Sigmoid colon (tissue), 7 donors: ENCODE results near the gene BAG1. TPM values are rescaled to one million over a fixed set of nuclear protein-coding genes. Genes with fewer than 3 reads are reported as not detected.

Experiments
- DNase-seq: peaks from one replicate; pipeline ENCODE4 v3.0.0-alpha.2; 2019
- H3K27ac ChIP-seq, 4 donors: fragments of 200-600 bp; sonication (generic); one replicate each; pipeline ENCODE4 v1.5.1; 2016 to 2019; ENCODE audit warnings: mild to moderate bottlenecking in 1 of 4
- H3K27me3 ChIP-seq, 3 donors: fragments of 200-600 bp; sonication (generic); one replicate each; pipeline ENCODE4 v1.5.1; 2019; ENCODE audit warnings: mild to moderate bottlenecking in 1 of 3
- H3K36me3 ChIP-seq, 4 donors: fragments of 200-600 bp; sonication (generic); one replicate each; pipeline ENCODE4 v1.5.1; 2016 to 2019
- H3K4me1 ChIP-seq, 4 donors: fragments of 200-600 bp; sonication (generic); one replicate each; pipeline ENCODE4 v1.5.1; 2017 to 2019
- H3K4me3 ChIP-seq, 4 donors: fragments of 200-600 bp; sonication (generic); one replicate each; pipeline ENCODE4 v1.5.1; 2017 to 2019; ENCODE audit warnings: mild to moderate bottlenecking in 2 of 4, moderate library complexity in 1 of 4
- H3K9me3 ChIP-seq, 4 donors: fragments of 200-600 bp in 3 of 4; sonication (generic) in 3 of 4; one replicate each; pipeline versions ENCODE4 v1.5.1 to v1.6.1; 2013 to 2019
- CTCF ChIP-seq, 4 experiments: fragments of 450-650 bp in 3 of 4; fragments of 200-600 bp in 1 of 4; IDR thresholded peaks; one replicate each; pipeline ENCODE4 v1.5.1; 2016 to 2019; ENCODE audit warnings: antibody characterized with exemption in 4 of 4, mild to moderate bottlenecking in 3 of 4, moderate library complexity in 2 of 4
- EP300 ChIP-seq, 4 donors: sonication (generic); formaldehyde crosslinking; IDR thresholded peaks; one replicate each; pipeline ENCODE4 v1.6.1; 2017; ENCODE audit warnings: antibody characterized with exemption in 4 of 4
- POLR2A ChIP-seq, 2 donors: fragments of 450-650 bp; IDR thresholded peaks; one replicate each; pipeline ENCODE4 v1.6.1; 2016; ENCODE audit warnings: antibody characterized with exemption in 2 of 2, mild to moderate bottlenecking in 2 of 2, moderate library complexity in 2 of 2
- POLR2AphosphoS5 ChIP-seq, 4 donors: sonication (generic); formaldehyde crosslinking; IDR thresholded peaks; one replicate each; pipeline ENCODE4 v1.6.1; 2017; ENCODE audit warnings: antibody characterized with exemption in 4 of 4
- WGBS, 2 donors: extraction: QIAGEN DNeasy Blood & Tissue Kit; methylation state at CpG; one replicate each; pipeline ENCODE4 v1.1.7; 2013; 5-methylcytosine and 5-hydroxymethylcytosine counted together
- intact Hi-C: fragments of 100-400 bp; cut with DNase I; formaldehyde crosslinking; loops from one replicate; pipeline ENCODE4 v1.15.1; 2023
- polyA plus RNA-seq, 3 donors: library from polyadenylated mRNA; stranded (reverse); fragments of 200-250 nt; gene quantifications; one replicate each; pipeline ENCODE4 v1.2.3, GENCODE V29; 2013
- total RNA-seq, 4 donors: library from RNA; depleted of rRNA; stranded (reverse); fragments of >200 nt; gene quantifications; one replicate each; pipeline ENCODE4 v1.1.0, GENCODE V29; 2016
- donor health status: healthy with polysubstance abuse.
- donor health status: Bipolar disorder and iron deficiency.
- donor health status: healthy.

The BAG1 gene
- total and polyA plus RNA-seq, 7 donors: 93.3 to 243 (median 160) TPM

GRCh38 chr9:33273266-33273971 is 8.9 kb upstream of the BAG1 start:
- 58 to 77% methylated on average over 3 of the region's 3 CpGs for WGBS, 2 donors
- Histone ChIP-seq H3K4me3 (no peak overlapping the region), H3K36me3 (peaks cover 18 to 99% (median 46%) of the 10 kb centered on the region in 4 donors), H3K4me1 (no peaks in the 10 kb centered on the region), H3K9me3 (no peaks in the 10 kb centered on the region), H3K27ac (no peak overlapping the region), H3K27me3 (no peaks in the 10 kb centered on the region)
- intact Hi-C loops: no loop called here
- no peak for DNase-seq
- TF ChIP-seq POLR2AphosphoS5 (IDR thresholded peaks at IDR 0.05) (no peak), EP300 (IDR thresholded peaks at IDR 0.05) (no peak), CTCF (IDR thresholded peaks at IDR 0.05) (no peak), POLR2A (IDR thresholded peaks at IDR 0.05) (no peak)

GRCh38 chr9:33272061-33272460 is 7.6 kb upstream of the BAG1 start:
- DNase-seq: no peak
- Histone ChIP-seq H3K9me3 (no peaks in the 10 kb centered on the region), H3K4me3 (no peak overlapping the region), H3K27ac (no peak overlapping the region), H3K27me3 (no peaks in the 10 kb centered on the region), H3K36me3 (peaks cover 11 to 99% (median 35%) of the 10 kb centered on the region in 4 donors), H3K4me1 (peaks cover 0 to 7% (median 0%) of the 10 kb centered on the region in 4 donors)
- WGBS, 2 donors: 17 to 85% methylated on average over 1 of the region's 1 CpG
- intact Hi-C loops: no loop called here
- no peak for TF ChIP-seq EP300 (IDR thresholded peaks at IDR 0.05)
- TF ChIP-seq CTCF (IDR thresholded peaks at IDR 0.05): no peak
- TF ChIP-seq POLR2AphosphoS5 (IDR thresholded peaks at IDR 0.05): no peak
- TF ChIP-seq POLR2A (IDR thresholded peaks at IDR 0.05): no peak

GRCh38 chr9:33270146-33270545 is 5.6 kb upstream of the BAG1 start:
- WGBS, 2 donors: 97% methylated on average over 3 of the region's 3 CpGs
- no peaks in the 10 kb centered on the region for H3K27me3 ChIP-seq
- no peak for TF ChIP-seq EP300 (IDR thresholded peaks at IDR 0.05)
- no peak overlapping the region for H3K27ac ChIP-seq
- peaks cover 0 to 26% (median 13%) of the 10 kb centered on the region in 4 donors for H3K4me1 ChIP-seq
- H3K36me3 ChIP-seq: peaks cover 14 to 89% (median 27%) of the 10 kb centered on the region in 4 donors
- DNase-seq: no peak
- H3K4me3 ChIP-seq: no peak overlapping the region
- no peaks in the 10 kb centered on the region for H3K9me3 ChIP-seq
- intact Hi-C loops: no loop called here

- peaks cover 14 to 62% (median 20%) of the 10 kb centered on the region in 4 donors for H3K36me3 ChIP-seq
- no peak overlapping the region for H3K27ac ChIP-seq
- no peak for DNase-seq
- no peaks in the 10 kb centered on the region for H3K27me3 ChIP-seq
- TF ChIP-seq EP300 (IDR thresholded peaks at IDR 0.05): no peak
- no peak for TF ChIP-seq POLR2A (IDR thresholded peaks at IDR 0.05)
- TF ChIP-seq POLR2AphosphoS5 (IDR thresholded peaks at IDR 0.05): no peak
- TF ChIP-seq CTCF (IDR thresholded peaks at IDR 0.05): no peak
- intact Hi-C loops: no loop called here
- no peaks in the 10 kb centered on the region for H3K9me3 ChIP-seq
- no peak overlapping the region for H3K4me3 ChIP-seq
- peaks cover 0 to 38% (median 22%) of the 10 kb centered on the region in 4 donors for H3K4me1 ChIP-seq
These were observed 2.8 kb upstream of the BAG1 start for GRCh38 chr9:33267151-33267767.

GRCh38 chr9:33265211-33265865 is 830 bp upstream of the BAG1 start:
- Histone ChIP-seq H3K27ac (peak overlapping the region; percentile 89 to 95 (median 94)), H3K4me1 (peaks cover 0 to 38% (median 22%) of the 10 kb centered on the region in 4 donors), H3K36me3 (peaks cover 7 to 62% (median 18%) of the 10 kb centered on the region in 4 donors), H3K4me3 (peak overlapping the region; percentile 60 to 96 (median 80)), H3K9me3 (no peaks in the 10 kb centered on the region), H3K27me3 (no peaks in the 10 kb centered on the region)
- intact Hi-C loops: no loop called here
- 18 to 23% methylated on average over 13 of the region's 13 CpGs for WGBS, 2 donors
- no peak for TF ChIP-seq EP300 (IDR thresholded peaks at IDR 0.05)
- no peak for TF ChIP-seq CTCF (IDR thresholded peaks at IDR 0.05)
- TF ChIP-seq POLR2A (IDR thresholded peaks at IDR 0.05): no peak
- TF ChIP-seq POLR2AphosphoS5 (IDR thresholded peaks at IDR 0.05): no peak
- DNase-seq: peak; percentile 72
